ENCODE data around the gene CADPS2.

CADPS2 gene

GRCh38 chr7:122914812-122915211, 28.6 kb upstream of the CADPS2 start:
- H3K79me2 ChIP-seq (ENCODE audit: insufficient read depth, low read length), result no peaks in the 10 kb centered on the region
- DNase-seq, result no peak
- no peaks in the 10 kb centered on the region for H3K9me3 ChIP-seq (ENCODE audit: insufficient read depth, low read length, severe bottlenecking)
- no peak overlapping the region for H2AFZ ChIP-seq (ENCODE audit: low read depth, low read length)
- H3K27me3 ChIP-seq (ENCODE audit: insufficient read depth, low read length, poor library complexity), result no peaks in the 10 kb centered on the region
- no peak overlapping the region for H3K27ac ChIP-seq (ENCODE audit: low read length)
- H3K4me2 ChIP-seq (ENCODE audit: insufficient read depth, low read length), result no peak overlapping the region
- no peak for ATAC-seq (ENCODE audit: insufficient read depth, low read depth)
- H3K36me3 ChIP-seq (ENCODE audit: insufficient read depth, low read length), result no peaks in the 10 kb centered on the region
- TF ChIP-seq CTCF (IDR thresholded peaks at IDR 0.05; ENCODE audit: borderline replicate concordance, extremely low read depth, low read length, poor library complexity, severe bottlenecking), result no peak
- TF ChIP-seq EZH2 (IDR thresholded peaks at IDR 0.05; ENCODE audit: borderline replicate concordance, low read depth, low read length, severe bottlenecking), result no peak
- H3K9ac ChIP-seq (ENCODE audit: low read depth, low read length), result no peak overlapping the region
- no peaks in the 10 kb centered on the region for H3K4me1 ChIP-seq (ENCODE audit: insufficient read depth, low read length)
- no peak overlapping the region for H3K4me3 ChIP-seq (ENCODE audit: low read depth in 1 of 2, low read length in 2 of 2)
- no peaks in the 10 kb centered on the region for H4K20me1 ChIP-seq (ENCODE audit: insufficient read depth, low read length)

- H3K27ac ChIP-seq (ENCODE audit: low read length), result no peak overlapping the region
- no peaks in the 10 kb centered on the region for H3K79me2 ChIP-seq (ENCODE audit: insufficient read depth, low read length)
- no peak for DNase-seq
- no peaks in the 10 kb centered on the region for H3K9me3 ChIP-seq (ENCODE audit: insufficient read depth, low read length, severe bottlenecking)
- no peaks in the 10 kb centered on the region for H3K27me3 ChIP-seq (ENCODE audit: insufficient read depth, low read length, poor library complexity)
- H3K4me2 ChIP-seq (ENCODE audit: insufficient read depth, low read length), result no peak overlapping the region
- no peaks in the 10 kb centered on the region for H3K36me3 ChIP-seq (ENCODE audit: insufficient read depth, low read length)
- H2AFZ ChIP-seq (ENCODE audit: low read depth, low read length), result no peak overlapping the region
- no peaks in the 10 kb centered on the region for H4K20me1 ChIP-seq (ENCODE audit: insufficient read depth, low read length)
- no peaks in the 10 kb centered on the region for H3K4me1 ChIP-seq (ENCODE audit: insufficient read depth, low read length)
- H3K4me3 ChIP-seq (ENCODE audit: low read depth in 1 of 2, low read length in 2 of 2), result no peak overlapping the region
- no peak overlapping the region for H3K9ac ChIP-seq (ENCODE audit: low read depth, low read length)
- no peak for ATAC-seq (ENCODE audit: insufficient read depth, low read depth)
- TF ChIP-seq CTCF (IDR thresholded peaks at IDR 0.05; ENCODE audit: borderline replicate concordance, extremely low read depth, low read length, poor library complexity, severe bottlenecking) (no peak), EZH2 (IDR thresholded peaks at IDR 0.05; ENCODE audit: borderline replicate concordance, low read depth, low read length, severe bottlenecking) (no peak)
These were observed 27.3 kb upstream of the CADPS2 start for GRCh38 chr7:122913608-122914007.

GRCh38 chr7:122902751-122903495, 16.7 kb upstream of the CADPS2 start:
- Histone ChIP-seq H3K27me3 (ENCODE audit: insufficient read depth, low read length, poor library complexity) (no peaks in the 10 kb centered on the region), H3K36me3 (ENCODE audit: insufficient read depth, low read length) (no peaks in the 10 kb centered on the region), H3K9me3 (ENCODE audit: insufficient read depth, low read length, severe bottlenecking) (no peaks in the 10 kb centered on the region), H2AFZ (ENCODE audit: low read depth, low read length) (no peak overlapping the region), H3K4me3 (ENCODE audit: low read depth in 1 of 2, low read length in 2 of 2) (no peak overlapping the region), H3K79me2 (ENCODE audit: insufficient read depth, low read length) (no peaks in the 10 kb centered on the region), H4K20me1 (ENCODE audit: insufficient read depth, low read length) (no peaks in the 10 kb centered on the region), H3K9ac (ENCODE audit: low read depth, low read length) (no peak overlapping the region), H3K4me2 (ENCODE audit: insufficient read depth, low read length) (no peak overlapping the region), H3K4me1 (ENCODE audit: insufficient read depth, low read length) (no peaks in the 10 kb centered on the region), H3K27ac (ENCODE audit: low read length) (no peak overlapping the region)
- no peak for TF ChIP-seq EZH2 (IDR thresholded peaks at IDR 0.05; ENCODE audit: borderline replicate concordance, low read depth, low read length, severe bottlenecking)
- TF ChIP-seq CTCF (IDR thresholded peaks at IDR 0.05; ENCODE audit: borderline replicate concordance, extremely low read depth, low read length, poor library complexity, severe bottlenecking), result no peak
- ATAC-seq (ENCODE audit: insufficient read depth, low read depth) (no peak), DNase-seq (no peak)
